CD4-positive, alpha-beta T cell (primary cell): ENCODE data around the gene TNS1. TPM values are rescaled to one million over a fixed set of nuclear protein-coding genes. Genes with fewer than 3 reads are reported as not detected.

ENCODE experiments used
- ATAC-seq: fragments of 200-7000 bp; cut with Tn5 transposase; one replicate; pipeline ENCODE4 v1.10.0; 2022; ENCODE audit warnings: mild to moderate bottlenecking; ENCODE audit not compliant: poor library complexity
- CTCF ChIA-PET: fragments of 350-600 bp; sonication (Branson Sonifier 250); formaldehyde crosslinking; loops from one replicate; lab custom pipeline; 2021; ENCODE audit warnings: antibody characterized with exemption, inconsistent platforms; lab: Charles Lee
- POLR2A ChIA-PET: fragments of 350-600 bp; sonication (Branson Sonifier 250); formaldehyde crosslinking; loops from one replicate; lab custom pipeline; 2021; ENCODE audit warnings: antibody characterized with exemption, inconsistent platforms; lab: Charles Lee
- DNase-seq, 14 experiments: peaks; one replicate each; pipeline ENCODE4 v3.0.0-alpha.2; 2013 to 2020; ENCODE audit warnings: mixed read lengths in 2 of 14
- H3K27ac ChIP-seq, 2 donors: one replicate each; pipeline versions ENCODE4 v1.5.1 to v1.7.0; 2013; ENCODE audit warnings: low read length in 2 of 2, low read depth in 1 of 2, mild to moderate bottlenecking in 1 of 2
- H3K27me3 ChIP-seq, 2 experiments: 1 replicate in 1 of 2; 2 replicates in 1 of 2; pipeline versions ENCODE4 v1.6.1 to v1.7.0; 2013; ENCODE audit warnings: low read length in 2 of 2, control low read depth in 1 of 2, mild to moderate bottlenecking in 1 of 2, moderate library complexity in 1 of 2; ENCODE audit not compliant: insufficient read depth in 2 of 2, control insufficient read depth in 1 of 2
- H3K36me3 ChIP-seq: one replicate; pipeline ENCODE4 v1.6.1; 2013; ENCODE audit warnings: low read length, control low read depth; ENCODE audit not compliant: insufficient read depth
- H3K4me1 ChIP-seq: one replicate; pipeline ENCODE4 v1.6.1; 2013; ENCODE audit warnings: low read length, control low read depth; ENCODE audit not compliant: insufficient read depth
- H3K4me3 ChIP-seq: one replicate; pipeline ENCODE4 v1.5.1; 2013; ENCODE audit warnings: mild to moderate bottlenecking, low read length, moderate library complexity
- H3K9me3 ChIP-seq, 2 experiments: 1 replicate in 1 of 2; 2 replicates in 1 of 2; pipeline versions ENCODE4 v1.6.1 to v1.7.0; 2013; ENCODE audit warnings: low read length in 2 of 2, mild to moderate bottlenecking in 2 of 2, control low read depth in 1 of 2, moderate library complexity in 1 of 2; ENCODE audit not compliant: control insufficient read depth in 1 of 2, insufficient read depth in 1 of 2
- H3K27ac Mint-ChIP-seq: one replicate; pipeline ENCODE4 v1.8.0; 2020; ENCODE audit warnings: mixed read lengths
- H3K27me3 Mint-ChIP-seq: one replicate; pipeline ENCODE4 v1.8.0; 2021; ENCODE audit warnings: mixed read lengths
- H3K36me3 Mint-ChIP-seq: one replicate; pipeline ENCODE4 v1.8.0; 2021; ENCODE audit warnings: low read depth, mixed read lengths
- H3K4me1 Mint-ChIP-seq: one replicate; pipeline ENCODE4 v1.8.0; 2021; ENCODE audit warnings: low read depth, mixed read lengths
- H3K4me3 Mint-ChIP-seq: one replicate; pipeline ENCODE4 v1.8.0; 2020; ENCODE audit warnings: mild to moderate bottlenecking, mixed read lengths
- H3K9me3 Mint-ChIP-seq: one replicate; pipeline ENCODE4 v1.8.0; 2020; ENCODE audit warnings: mixed read lengths
- CTCF ChIP-seq: fragments of 200-600 bp; IDR thresholded peaks from one replicate; pipeline ENCODE4 v1.8.0; 2022; ENCODE audit warnings: antibody characterized with exemption, mild to moderate bottlenecking
- intact Hi-C, 2 experiments: fragments of 100-400 bp; cut with DNase I in 1 of 2; cut with micrococcal nuclease in 1 of 2; formaldehyde crosslinking; loops; one replicate each; pipeline versions ENCODE4 v1.15.1 to v1.9.0; 2023 to 2025; cut with DNase I, micrococcal nuclease
- total RNA-seq, 174 experiments: library from RNA in 2 of 174; stranded (reverse) in 2 of 174; gene quantifications; one replicate each; pipeline ENCODE4 v1.2.3 and lab custom pipeline; 2021 to 2026

The TNS1 gene
- total RNA-seq, 2 experiments from 2014 or later: 0.25 to 0.34 TPM

- Histone ChIP-seq H3K9me3 (no peaks in the 10 kb centered on the region), H3K4me1 (no peaks in the 10 kb centered on the region), H3K27ac (no peak overlapping the region), H3K36me3 (no peaks in the 10 kb centered on the region), H3K4me3 (no peak overlapping the region), H3K27me3 (peaks cover 4% of the 10 kb centered on the region in 2 experiments)
- Mint-ChIP-seq H3K4me1 (no peaks in the 10 kb centered on the region), H3K36me3 (no peaks in the 10 kb centered on the region), H3K27ac (no peak overlapping the region), H3K9me3 (no peaks in the 10 kb centered on the region), H3K27me3 (peaks cover 25% of the 10 kb centered on the region), H3K4me3 (no peak overlapping the region)
- no peak for TF ChIP-seq CTCF
- CTCF ChIA-PET: no interaction called here
- POLR2A ChIA-PET: no interaction called here
- intact Hi-C loops: no loop called here
- DNase-seq (no peak), ATAC-seq (no peak)
These were observed 56.7 kb downstream of the TNS1 start for GRCh38 chr2:217946051-217946450.

GRCh38 chr2:217945530-217945929 is 57.3 kb downstream of the TNS1 start:
- no peaks in the 10 kb centered on the region for H3K4me1 Mint-ChIP-seq
- Histone ChIP-seq H3K27me3 (peaks cover 4% of the 10 kb centered on the region in 2 experiments), H3K4me3 (no peak overlapping the region), H3K27ac (no peak overlapping the region), H3K36me3 (no peaks in the 10 kb centered on the region), H3K4me1 (no peaks in the 10 kb centered on the region), H3K9me3 (no peaks in the 10 kb centered on the region)
- DNase-seq: no peak
- peaks cover 31% of the 10 kb centered on the region for H3K27me3 Mint-ChIP-seq
- CTCF ChIA-PET: no interaction called here
- H3K36me3 Mint-ChIP-seq: no peaks in the 10 kb centered on the region
- no peak for ATAC-seq
- POLR2A ChIA-PET: no interaction called here
- no peak for TF ChIP-seq CTCF
- intact Hi-C loops: no loop called here
- no peaks in the 10 kb centered on the region for H3K9me3 Mint-ChIP-seq
- no peak overlapping the region for H3K4me3 Mint-ChIP-seq
- H3K27ac Mint-ChIP-seq: no peak overlapping the region

GRCh38 chr2:217944923-217945322 is 57.9 kb downstream of the TNS1 start:
- H3K27me3 Mint-ChIP-seq: peaks cover 35% of the 10 kb centered on the region

More at GRCh38 chr2:217944923-217945322, 57.9 kb downstream of the TNS1 start:
- ChIA-PET CTCF (no interaction called here), POLR2A (no interaction called here)
- Mint-ChIP-seq H3K36me3 (no peaks in the 10 kb centered on the region), H3K27ac (no peak overlapping the region), H3K9me3 (no peaks in the 10 kb centered on the region), H3K4me3 (no peak overlapping the region), H3K4me1 (no peaks in the 10 kb centered on the region)
- Histone ChIP-seq H3K4me1 (no peaks in the 10 kb centered on the region), H3K27me3 (peaks cover 4% of the 10 kb centered on the region in 2 experiments), H3K9me3 (no peaks in the 10 kb centered on the region), H3K4me3 (no peak overlapping the region), H3K27ac (no peak overlapping the region), H3K36me3 (no peaks in the 10 kb centered on the region)
- no peak for ATAC-seq
- no peak for TF ChIP-seq CTCF
- intact Hi-C loops: no loop called here
- no peak for DNase-seq
